DOHH2 (cell line): Measurements from ENCODE around the gene LYSMD4.

ENCODE experiments used
- H3F3A ChIP-seq: fragments of 200-600 bp; sonication (generic), shearing (Covaris generic); 2 replicates; pipeline ENCODE4 v1.6.0; 2016; ENCODE audit warnings: antibody characterized with exemption, mild to moderate bottlenecking; ENCODE audit not compliant: control insufficient read depth, insufficient read depth
- H3K27ac ChIP-seq: fragments of 200-600 bp; sonication (generic); 2 replicates; pipeline ENCODE4 v1.5.1; 2014; ENCODE audit warnings: low read depth, mild to moderate bottlenecking, low read length, moderate library complexity
- H3K27me3 ChIP-seq: fragments of 200-600 bp; sonication (generic); 2 replicates; pipeline ENCODE4 v1.6.1; 2014; ENCODE audit warnings: mild to moderate bottlenecking, low read length, mixed read lengths; ENCODE audit not compliant: control insufficient read depth
- H3K36me3 ChIP-seq: fragments of 200-600 bp; sonication (generic); 2 replicates; pipeline ENCODE4 v1.6.1; 2014; ENCODE audit warnings: mild to moderate bottlenecking, low read length, moderate library complexity, mixed read lengths; ENCODE audit not compliant: control insufficient read depth
- H3K4me1 ChIP-seq: fragments of 200-600 bp; sonication (generic); 2 replicates; pipeline ENCODE4 v1.6.1; 2014; ENCODE audit warnings: mild to moderate bottlenecking, low read length, mixed read lengths; ENCODE audit not compliant: control insufficient read depth
- H3K4me2 ChIP-seq: fragments of 200-600 bp; sonication (generic); 2 replicates; pipeline ENCODE4 v1.6.0; 2014; ENCODE audit warnings: mild to moderate bottlenecking, low read length, moderate library complexity
- H3K4me3 ChIP-seq: fragments of 200-600 bp; sonication (generic); 2 replicates; pipeline ENCODE4 v1.5.1; 2014; ENCODE audit warnings: mild to moderate bottlenecking, low read length, mixed read lengths
- H3K79me2 ChIP-seq: fragments of 200-600 bp; sonication (generic); 2 replicates; pipeline ENCODE4 v1.6.1; 2014; ENCODE audit warnings: mild to moderate bottlenecking, low read length, mixed read lengths; ENCODE audit not compliant: control insufficient read depth
- H3K9me2 ChIP-seq: fragments of 200-600 bp; sonication (generic); replicated peaks from 2 replicates; pipeline ENCODE4 v1.6.1; 2014; ENCODE audit warnings: mild to moderate bottlenecking, low read length, mixed read lengths; ENCODE audit not compliant: control insufficient read depth
- H3K9me3 ChIP-seq: fragments of 200-600 bp; sonication (generic); 2 replicates; pipeline ENCODE4 v1.6.1; 2014; ENCODE audit warnings: antibody characterized with exemption, low read length, mixed read lengths; ENCODE audit not compliant: control insufficient read depth, insufficient read depth
- H4K20me1 ChIP-seq: fragments of 200-600 bp; sonication (generic); 2 replicates; pipeline ENCODE4 v1.6.0; 2014; ENCODE audit warnings: low read depth, mild to moderate bottlenecking, antibody characterized with exemption, low read length, moderate library complexity; ENCODE audit not compliant: control insufficient read depth, insufficient read depth
- CTCF ChIP-seq: fragments of 200-600 bp; sonication (generic); IDR thresholded peaks from one replicate; pipeline ENCODE4 v1.5.1; 2014; ENCODE audit warnings: antibody characterized with exemption, mild to moderate bottlenecking, low read depth, low read length; ENCODE audit not compliant: poor library complexity, severe bottlenecking
- EZH2phosphoT487 ChIP-seq: fragments of 200-600 bp; sonication (generic); IDR thresholded peaks from 2 replicates; pipeline ENCODE4 v1.6.1; 2017; ENCODE audit warnings: borderline replicate concordance, mild to moderate bottlenecking, antibody characterized with exemption, low read length, moderate library complexity, mixed read lengths

Gene LYSMD4

GRCh38 chr15:99717161-99718009 is 15.9 kb downstream of the LYSMD4 start:
- Histone ChIP-seq H3K4me2 (no peak overlapping the region), H3K27ac (no peak overlapping the region), H3K27me3 (no peaks in the 10 kb centered on the region), H3F3A (peaks cover 9% of the 10 kb centered on the region), H3K79me2 (no peaks in the 10 kb centered on the region), H3K9me2 (no peaks in the 10 kb centered on the region), H3K9me3 (no peaks in the 10 kb centered on the region), H3K4me1 (peaks cover 22% of the 10 kb centered on the region), H3K4me3 (no peak overlapping the region), H3K36me3 (peaks cover 36% of the 10 kb centered on the region), H4K20me1 (no peaks in the 10 kb centered on the region; the same call in 1 of the 2 replicates)
- TF ChIP-seq CTCF (no peak), EZH2phosphoT487 (no peak)

GRCh38 chr15:99716540-99717095 is 16.6 kb downstream of the LYSMD4 start:
- Histone ChIP-seq H3K9me3 (no peaks in the 10 kb centered on the region), H3K4me2 (no peak overlapping the region), H3K27ac (no peak overlapping the region)

GRCh38 chr15:99712415-99712814 is 20.8 kb downstream of the LYSMD4 start:
- Histone ChIP-seq H3K36me3 (peaks cover 81% of the 10 kb centered on the region), H3K27me3 (no peaks in the 10 kb centered on the region), H3K4me3 (no peak overlapping the region), H3K4me2 (no peak overlapping the region), H3K9me3 (no peaks in the 10 kb centered on the region), H3K27ac (no peak overlapping the region), H3K4me1 (no peaks in the 10 kb centered on the region), H3F3A (peaks cover 7% of the 10 kb centered on the region), H3K79me2 (no peaks in the 10 kb centered on the region), H3K9me2 (no peaks in the 10 kb centered on the region), H4K20me1 (no peaks in the 10 kb centered on the region; the same call in 1 of the 2 replicates)
- TF ChIP-seq CTCF (no peak), EZH2phosphoT487 (no peak)

More at GRCh38 chr15:99716540-99717095, 16.6 kb downstream of the LYSMD4 start:
- H3K4me1 ChIP-seq = peaks cover 22% of the 10 kb centered on the region
- H3K27me3 ChIP-seq = no peaks in the 10 kb centered on the region
- no peaks in the 10 kb centered on the region for H3K9me2 ChIP-seq
- no peak for TF ChIP-seq EZH2phosphoT487
- TF ChIP-seq CTCF = no peak
- no peak overlapping the region for H3K4me3 ChIP-seq
- H3F3A ChIP-seq = peaks cover 9% of the 10 kb centered on the region
- H3K79me2 ChIP-seq = no peaks in the 10 kb centered on the region
- H4K20me1 ChIP-seq = no peaks in the 10 kb centered on the region; the same call in 1 of the 2 replicates
- peaks cover 43% of the 10 kb centered on the region for H3K36me3 ChIP-seq
